GM19455 (cell line): ENCODE data around the gene KLHL33.

ENCODE experiments used
- ATAC-seq: cut with Tn5 transposase; IDR thresholded peaks from one replicate; pipeline ENCODE4 v1.9.1; 2021; ENCODE audit not compliant: unreplicated experiment

KLHL33 gene

DNA sequence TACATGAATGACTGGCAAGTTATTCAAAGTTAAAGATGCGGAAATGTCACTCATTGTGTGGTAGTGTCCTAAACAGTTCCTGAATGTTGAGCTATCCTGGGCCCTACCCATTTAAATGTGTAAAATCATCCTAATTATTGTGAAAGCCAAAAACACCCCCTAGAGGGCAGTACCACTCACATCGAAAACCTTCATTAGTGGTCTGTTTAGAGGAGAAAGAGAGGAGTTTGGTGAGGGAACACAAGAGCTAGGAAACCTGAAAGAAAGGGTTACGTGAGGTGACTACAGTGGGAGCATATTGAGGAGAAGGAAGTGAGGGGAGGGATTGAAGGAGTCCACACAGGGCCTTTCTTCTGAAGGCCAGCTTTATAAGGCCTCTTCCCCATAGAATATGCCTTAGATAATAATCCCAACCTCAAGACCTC is 20.2 kb downstream of the KLHL33 start:
- no peak for ATAC-seq

DNA sequence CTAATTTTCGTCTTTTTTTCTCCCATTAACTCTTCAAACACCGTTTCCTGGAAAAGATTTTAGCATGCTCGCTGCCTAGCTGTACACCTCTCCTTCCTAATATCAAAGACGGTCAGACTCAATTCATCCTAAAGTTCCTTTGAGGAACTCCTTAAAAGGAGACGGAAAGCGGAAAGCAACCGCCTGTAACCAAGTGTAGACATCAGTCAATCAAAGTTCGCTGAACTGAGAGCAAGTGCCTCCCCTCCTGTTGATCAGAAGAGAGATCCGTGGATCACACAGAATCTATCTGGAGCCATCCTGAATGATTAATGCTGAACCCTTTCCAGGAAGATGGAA is 22.3 kb downstream of the KLHL33 start:
- ATAC-seq = no peak

DNA sequence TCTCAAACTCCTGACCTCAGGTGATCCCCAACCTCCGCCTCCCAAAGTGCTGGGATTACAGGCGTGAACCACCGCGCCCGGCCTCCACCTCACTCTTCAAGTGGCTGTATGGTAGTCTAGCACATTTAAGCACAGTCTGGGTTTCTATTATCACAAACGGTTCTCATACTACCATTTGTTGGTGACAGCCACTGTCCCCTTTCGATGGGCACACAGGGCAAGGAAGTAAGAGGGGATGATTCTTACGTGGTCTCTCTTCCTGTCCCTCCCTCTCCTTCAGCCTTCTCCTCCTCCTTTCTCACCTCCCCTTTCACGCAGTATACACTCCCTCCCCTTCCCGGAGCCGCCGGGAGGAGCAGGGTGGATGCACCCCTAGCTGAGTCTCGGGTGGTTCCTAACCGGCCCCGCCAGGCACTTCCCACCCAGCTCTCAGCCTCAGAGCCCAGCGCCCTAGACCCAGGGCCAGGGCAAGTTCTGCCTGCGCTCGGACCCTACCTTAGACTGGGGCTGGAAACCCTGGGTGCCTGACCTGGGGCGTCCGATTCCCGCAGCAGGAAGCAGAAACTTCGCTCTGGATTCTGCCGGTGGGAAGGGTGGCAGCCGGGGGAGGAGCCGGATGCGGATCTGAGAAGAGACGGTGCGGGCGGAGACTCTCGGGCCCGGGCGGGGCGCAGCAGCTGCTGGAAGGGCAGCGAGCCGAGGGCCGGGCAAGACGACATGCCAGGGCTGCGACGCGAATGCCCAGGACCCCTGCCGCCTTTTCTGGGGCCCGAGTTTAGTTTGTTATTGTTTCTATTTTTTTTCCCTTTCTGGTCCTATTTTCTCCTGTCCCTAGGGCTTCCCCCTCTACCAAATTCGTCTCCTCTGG is 22.9 kb downstream of the KLHL33 start, which contains the start of gene TEP1:
Gene TEP1 (minus strand): TSS at position 626 of the 868 bp plus-strand sequence. CDS start 5,062 bp downstream, outside the sequence.
- peak; percentile 73 for ATAC-seq

DNA sequence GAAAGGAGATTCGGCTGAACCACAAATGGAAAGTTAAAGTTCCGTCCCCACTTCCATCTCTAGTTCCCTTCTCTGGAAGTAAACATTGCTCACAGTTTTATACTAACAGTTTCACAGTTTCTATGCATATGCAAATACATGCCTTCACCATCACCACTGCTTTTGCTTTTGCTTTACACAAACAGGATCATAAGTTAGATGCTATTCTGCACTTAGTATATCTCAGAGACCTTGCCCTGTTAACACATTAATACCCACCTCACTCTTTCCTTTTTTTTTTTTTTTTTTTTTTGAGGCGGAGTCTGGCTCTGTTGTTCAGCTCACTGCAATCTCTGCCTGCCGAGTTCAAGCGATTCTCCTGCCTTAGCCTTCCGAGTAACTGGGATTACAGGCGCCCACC is 23.6 kb downstream of the KLHL33 start:
- ATAC-seq = peak; percentile 57

DNA sequence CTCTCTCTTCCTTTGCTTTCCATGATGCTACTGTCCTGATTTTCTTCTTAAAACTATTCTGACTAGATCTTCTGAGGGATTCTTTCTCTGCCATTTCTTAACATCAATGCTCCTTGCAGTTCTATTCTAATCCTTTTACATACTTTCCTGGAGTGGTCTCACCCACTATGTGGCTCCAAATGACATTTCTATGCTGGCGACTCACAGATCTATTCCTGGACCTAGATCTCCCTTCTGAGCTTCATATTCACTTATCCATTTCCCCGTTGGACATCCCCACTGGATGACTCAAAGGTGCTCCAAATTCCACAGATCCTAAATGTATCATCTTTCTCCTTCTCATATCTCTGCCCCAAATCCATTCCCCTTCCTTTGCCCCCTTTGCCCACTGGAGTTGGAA is 26.7 kb downstream of the KLHL33 start:
- ATAC-seq = no peak

DNA sequence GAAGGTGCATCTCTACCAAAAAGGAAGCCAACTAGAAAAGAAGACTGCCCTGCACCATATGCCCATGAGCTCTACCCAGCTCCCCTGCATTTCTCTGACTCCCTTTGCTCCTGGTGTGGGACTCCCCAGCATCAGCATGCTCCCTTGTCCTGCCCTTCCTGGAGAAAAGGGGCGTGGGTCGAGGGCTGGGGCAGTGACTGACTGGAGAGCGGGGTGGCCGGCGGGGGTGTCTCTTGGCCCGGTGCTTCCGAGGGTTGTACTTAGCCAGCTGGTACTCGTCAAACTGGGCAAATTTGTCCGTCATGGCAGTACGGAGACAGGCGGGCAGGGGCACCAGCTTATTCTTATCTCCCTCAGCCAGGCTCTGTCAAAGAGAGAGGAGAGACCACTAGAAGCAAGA is 32.4 kb downstream of the KLHL33 start:
- ATAC-seq = no peak

DNA sequence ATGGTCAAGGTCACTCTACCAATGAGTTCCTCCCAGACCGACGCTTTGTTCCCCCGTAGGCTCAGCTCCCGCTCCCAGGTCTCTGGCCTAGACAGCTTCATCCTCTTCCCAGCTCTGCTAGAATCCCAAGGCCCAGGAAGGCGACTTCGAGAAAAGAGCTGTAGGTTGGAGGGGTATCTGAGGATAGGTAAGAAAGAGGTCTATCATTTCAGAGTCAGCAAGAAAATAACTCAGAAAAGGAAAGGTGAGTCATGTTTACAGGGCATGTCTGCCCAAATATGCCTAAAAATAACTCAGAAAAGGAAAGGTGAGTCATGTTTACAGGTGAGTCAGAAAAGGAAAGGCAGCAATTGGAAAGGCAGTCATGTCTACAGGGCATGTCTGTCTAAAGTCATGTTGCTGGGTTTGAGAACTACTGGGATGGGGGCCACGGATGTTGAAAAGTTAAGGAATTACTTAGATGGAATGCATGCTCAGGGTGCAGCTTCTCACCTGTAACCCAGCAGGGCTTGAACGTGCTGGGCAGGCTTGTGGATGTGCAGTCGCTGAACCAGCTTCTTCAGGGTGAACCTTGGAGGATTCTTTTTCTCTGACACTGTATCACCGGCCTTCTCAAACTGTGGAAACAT is 34.9 kb downstream of the KLHL33 start:
- ATAC-seq = no peak

DNA sequence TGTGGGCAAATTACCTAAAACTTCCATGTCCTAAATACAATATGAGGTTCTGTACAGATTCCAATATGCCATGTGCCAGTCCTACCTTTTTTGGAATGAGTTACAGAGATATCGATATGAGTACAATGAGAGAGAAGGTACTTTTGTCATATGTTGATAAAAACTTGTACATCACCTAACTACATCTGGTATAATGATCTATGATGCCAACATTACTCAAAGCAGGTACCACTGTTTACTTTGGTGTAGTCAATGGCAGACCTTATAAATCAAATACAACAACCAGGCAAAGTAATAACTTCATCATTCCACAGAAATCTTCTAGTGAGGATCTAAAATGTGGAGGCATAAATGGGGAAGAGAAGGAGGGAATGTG is 35.4 kb downstream of the KLHL33 start:
- ATAC-seq = no peak

DNA sequence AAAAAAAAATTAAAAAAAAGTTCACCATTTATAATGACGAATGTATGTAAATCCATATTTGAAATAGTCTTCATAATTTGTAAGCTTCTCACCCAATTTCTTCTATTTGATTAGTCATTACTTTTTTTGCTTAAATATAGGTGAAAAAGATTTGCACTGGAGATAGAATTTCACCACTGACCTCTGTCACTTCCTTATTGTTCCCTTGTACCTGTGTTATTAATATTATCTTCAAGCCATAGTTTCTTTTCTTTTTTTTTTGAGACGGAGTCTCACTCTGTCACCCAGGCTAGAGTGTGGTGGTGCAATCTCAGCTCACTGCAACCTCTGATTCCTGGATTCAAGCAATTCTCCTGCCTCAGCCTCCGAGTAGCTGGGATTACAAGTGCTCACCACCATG is 38.5 kb downstream of the KLHL33 start:
- ATAC-seq = no peak

DNA sequence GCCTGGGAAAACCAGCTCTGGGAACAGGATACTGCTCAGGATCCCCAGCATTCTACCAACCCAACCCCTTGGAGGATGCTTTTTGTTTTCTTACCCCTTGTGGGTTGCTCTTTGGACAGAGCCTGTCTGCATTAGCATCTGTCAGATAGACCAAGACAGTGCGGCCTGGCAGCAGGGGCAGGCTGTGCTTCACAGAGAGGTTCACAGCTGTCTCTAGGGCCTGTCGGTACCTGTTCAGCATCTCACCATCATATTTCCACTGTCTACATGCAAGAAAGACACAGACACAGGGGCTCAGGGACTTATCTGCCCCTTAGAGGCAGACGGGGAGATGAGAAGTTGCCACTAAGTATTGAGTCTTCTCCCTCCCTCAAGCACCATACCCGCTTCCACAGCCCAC is 44.5 kb downstream of the KLHL33 start:
- no peak for ATAC-seq

DNA sequence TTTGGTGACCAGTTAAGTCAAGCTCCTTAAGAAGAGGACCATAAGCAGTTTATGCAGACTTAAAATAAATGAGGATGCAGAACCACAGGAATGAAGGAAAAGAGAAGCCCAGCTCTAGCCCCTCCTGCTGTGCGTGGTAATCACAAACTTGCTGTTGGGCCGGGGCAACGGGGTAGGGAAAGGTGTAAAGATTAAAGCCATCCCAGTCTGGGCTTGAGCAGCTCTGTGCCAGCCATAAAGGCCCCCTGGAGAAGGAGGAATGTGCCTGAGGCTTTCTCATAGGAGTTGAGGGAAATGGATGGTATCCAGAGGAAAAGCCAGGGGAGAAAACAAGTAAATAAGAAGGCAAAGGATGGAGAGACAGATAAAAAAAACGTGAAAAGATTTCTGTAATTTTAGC is 47.8 kb downstream of the KLHL33 start:
- ATAC-seq = no peak

DNA sequence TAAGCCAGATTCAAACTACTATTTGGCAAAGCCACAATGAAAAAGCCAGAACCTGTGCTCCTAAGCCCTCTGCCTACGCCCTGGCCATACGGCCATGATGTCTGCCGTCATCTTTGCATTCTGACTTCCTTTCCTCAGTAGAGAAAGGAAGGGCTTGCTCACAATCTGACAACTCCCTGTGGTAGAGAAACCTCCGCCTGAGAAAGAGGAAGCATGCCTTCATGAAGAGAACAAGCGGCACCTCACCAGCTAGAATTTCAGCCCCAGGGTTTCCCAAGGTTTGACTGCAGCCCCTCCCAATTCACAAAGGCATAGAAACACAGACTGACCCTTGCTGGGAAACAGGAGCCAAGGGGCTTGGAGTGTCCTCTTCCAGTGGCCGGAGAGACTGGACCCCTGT is 48.4 kb downstream of the KLHL33 start:
- no peak for ATAC-seq

DNA sequence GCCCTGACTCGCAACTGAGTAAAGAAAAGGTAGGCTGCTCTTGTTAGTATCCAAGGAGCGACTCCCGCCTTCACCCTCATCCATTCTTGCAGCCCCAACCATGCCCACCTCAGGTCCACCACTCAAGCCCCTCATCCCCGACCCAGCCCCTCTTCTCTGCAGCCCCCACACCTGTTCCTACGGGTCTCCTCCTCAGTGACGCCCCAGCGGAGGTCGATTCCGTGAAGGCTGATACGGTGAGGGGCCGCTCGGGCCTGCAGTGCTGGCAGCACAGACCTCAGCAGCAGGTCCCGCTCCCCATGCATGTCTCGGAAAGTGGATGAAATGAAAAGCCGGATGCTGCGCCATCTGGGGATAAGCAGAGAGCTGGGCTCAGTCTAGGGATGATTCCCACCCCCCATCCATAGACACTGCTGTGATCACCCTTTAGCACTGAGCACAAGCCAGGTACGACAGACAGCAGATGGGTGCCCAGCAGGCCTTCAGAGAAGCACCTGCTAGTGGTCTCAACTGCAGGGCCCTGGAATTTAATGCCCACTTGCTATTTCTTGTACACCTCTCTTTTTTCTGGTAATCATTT is 49.6 kb downstream of the KLHL33 start:
- ATAC-seq = no peak

DNA sequence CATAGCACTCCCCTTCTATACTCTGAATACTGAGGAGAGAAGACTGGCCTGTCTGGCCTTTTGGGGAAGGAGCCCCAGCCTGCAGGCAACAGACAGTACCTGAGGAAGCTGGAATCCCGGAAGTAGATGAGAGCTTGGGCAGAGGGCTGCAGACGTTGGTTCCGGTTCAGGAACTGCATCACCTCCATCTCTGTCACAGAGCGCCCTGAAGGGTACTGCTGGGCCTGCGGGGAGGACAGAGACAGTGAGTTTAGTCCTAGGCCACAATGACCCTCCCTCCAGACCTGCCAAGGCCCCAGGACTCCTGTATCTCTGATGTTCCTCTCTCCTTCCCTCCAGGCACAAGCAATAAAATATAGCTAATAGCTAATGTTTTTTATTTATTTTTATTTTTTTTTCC is 51.1 kb downstream of the KLHL33 start:
- no peak for ATAC-seq

DNA sequence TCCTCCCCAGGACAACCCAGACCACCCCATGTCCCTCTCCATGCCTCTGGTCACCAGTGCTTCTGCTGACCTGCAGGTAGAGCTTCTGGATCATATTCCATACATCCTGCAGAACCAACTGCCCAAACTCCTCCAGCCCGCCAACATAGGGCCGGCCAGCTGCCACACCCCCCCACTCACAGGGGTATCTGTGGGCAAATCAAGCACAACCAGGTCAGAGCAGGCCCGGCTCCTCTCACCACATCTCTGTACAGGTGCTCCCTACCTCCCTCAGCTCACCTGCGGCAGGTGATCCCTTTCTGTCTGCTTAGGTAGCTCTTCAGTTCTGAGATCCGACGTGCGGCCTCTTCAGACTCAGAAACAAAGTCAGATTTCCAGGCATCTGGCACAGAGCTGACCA is 51.6 kb downstream of the KLHL33 start:
- ATAC-seq = no peak

DNA sequence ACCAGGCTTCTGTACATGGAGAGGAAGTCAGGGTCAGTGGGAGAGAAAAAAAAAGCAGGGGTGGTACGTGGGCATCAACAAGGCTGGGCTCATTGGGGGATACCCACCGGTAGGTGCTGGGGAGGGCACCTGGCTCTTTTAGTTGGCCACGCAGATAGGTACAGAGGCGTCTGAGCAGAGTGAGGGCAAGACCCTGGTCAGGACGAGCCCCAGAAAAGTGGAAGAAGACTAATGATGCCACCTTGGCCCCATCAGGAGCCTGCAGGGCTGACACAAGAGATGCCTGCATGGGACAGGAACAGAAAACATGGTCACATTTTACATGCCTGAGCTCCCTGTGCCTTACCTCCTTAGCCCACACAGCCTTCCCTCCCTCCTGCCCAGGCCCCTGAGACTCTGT is 52.3 kb downstream of the KLHL33 start:
- ATAC-seq = no peak

DNA sequence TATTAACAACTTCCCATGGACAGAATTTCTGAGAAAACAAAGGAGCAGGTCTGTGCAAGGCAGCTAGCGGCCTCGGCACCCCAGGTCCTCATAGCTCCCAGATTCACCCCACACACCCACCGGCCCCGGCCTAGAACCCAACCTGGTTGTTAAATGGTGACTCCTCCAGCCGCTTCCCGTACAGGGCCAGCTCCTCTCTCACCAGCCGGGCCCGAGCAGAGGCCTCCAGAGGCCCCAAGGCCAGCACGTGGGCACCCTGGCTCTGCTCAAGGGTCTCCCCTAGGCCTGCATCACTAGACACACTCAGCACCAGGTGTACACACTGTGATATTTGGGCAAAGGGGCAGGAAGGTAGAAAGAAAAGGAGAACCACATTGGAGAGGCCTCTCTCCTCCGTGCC is 52.9 kb downstream of the KLHL33 start:
- ATAC-seq = no peak

DNA sequence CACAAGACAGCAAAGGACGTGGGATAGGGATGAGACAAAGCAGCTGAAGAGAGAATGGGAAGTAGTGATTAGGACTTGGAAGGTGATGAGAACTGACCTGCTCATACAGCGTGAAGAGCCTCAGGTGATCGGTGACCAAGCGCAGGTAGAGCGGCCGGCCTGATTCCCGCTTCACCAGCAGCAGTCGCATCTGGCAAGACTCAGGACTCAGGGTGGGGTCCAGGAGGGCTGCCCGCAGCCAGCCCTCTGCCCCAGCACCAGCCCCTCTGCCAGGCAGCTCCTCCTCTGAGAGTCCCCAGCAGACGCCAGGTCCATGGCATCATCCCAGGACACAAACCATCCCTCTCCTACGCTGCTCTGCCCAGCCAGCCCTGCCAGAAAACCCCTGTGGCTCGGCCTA is 53.4 kb downstream of the KLHL33 start:
- no peak for ATAC-seq

DNA sequence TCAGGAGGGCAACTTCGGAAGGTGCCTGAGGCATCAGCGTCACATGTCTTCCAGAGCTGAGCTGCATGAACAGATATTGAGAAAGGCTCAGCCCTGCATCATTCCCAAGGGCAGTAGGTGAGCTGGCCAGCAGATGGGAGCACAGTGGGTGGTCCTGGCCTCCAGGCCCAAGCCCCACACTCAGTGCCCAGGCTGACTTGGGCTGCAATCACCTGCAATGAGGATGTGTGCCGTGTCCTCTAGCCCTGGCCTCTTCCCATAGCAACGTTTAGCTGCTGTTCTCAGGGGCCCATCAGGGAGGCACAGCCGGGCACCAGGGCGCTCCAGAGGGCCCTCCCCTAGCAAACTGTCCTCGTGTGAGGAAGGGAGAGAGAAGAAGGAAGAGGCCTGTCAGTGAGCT is 54.6 kb downstream of the KLHL33 start:
- ATAC-seq = no peak

DNA sequence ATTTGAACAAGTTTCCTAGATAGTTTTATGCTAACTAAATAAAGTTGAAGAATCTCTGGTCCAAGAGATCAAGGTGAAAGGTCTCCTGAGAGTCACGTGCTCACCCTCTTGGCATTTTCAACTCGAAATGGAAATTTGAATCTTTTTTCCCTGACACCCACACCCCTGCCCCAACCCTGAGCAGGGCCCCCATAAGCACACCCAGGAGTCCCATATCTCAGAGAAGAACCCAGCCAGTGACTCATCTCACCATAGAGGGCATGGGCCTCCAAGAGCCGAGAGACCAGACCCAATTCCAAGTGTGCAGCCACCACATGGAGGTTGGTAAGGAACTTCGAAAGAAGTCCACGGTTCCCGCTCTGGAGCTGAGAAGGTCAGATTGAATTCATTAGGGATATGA is 55.3 kb downstream of the KLHL33 start:
- ATAC-seq = no peak

DNA sequence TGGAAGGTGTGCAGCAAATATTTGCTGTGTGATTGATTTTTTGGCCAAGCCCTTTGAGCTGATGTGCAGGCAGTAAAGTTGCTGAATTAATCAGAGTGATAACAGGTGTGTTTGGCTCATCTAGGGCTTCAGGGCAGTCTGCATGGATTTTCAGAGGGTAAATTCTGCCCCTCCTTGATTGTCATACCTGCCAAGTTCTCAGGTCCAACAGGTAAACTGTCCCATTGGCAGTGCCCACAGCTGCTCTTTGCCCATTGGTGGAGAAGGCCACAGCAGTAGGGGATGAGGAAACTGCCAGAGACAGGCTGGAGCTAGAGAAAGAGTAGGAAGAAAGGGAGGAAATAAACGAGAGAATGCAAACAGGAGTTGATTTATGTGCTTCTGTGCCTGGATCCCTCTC is 56.2 kb downstream of the KLHL33 start:
- ATAC-seq = no peak

DNA sequence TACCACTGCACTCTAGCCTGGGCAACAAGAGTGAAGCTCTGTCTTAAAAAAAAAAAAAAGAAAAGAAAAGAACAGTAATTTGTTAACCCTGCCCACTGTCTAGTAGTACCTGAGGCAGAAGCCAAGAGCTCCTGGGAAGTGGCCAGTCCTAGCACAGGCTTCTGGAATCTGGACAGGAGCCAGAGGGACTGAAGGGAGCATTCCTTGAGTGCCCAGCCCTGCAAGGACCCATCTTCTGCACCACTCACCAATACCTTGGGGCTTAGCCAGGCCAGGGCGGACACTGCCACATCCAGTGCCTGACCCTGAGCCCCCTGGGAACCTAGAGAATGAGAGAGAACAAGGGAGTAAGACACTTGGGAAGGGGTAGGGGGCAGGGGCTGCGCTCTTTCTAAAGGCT is 58.8 kb downstream of the KLHL33 start:
- ATAC-seq = no peak
